HUES6 (cell line): ENCODE results near the gene SIGLEC12.
A peak's percentile ranks its signal among the peaks of the same experiment; 100 is the strongest.
"Not testable (repeated sequence)": the region's sequence is repeated elsewhere in the genome, so short reads cannot be mapped to it uniquely, and the experiment has no call there.

Experiments
- H3K27ac ChIP-seq: 2 replicates; pipeline ENCODE4 v1.7.0; 2013; ENCODE audit warnings: low read depth, mild to moderate bottlenecking, low read length, inconsistent platforms
- H3K27me3 ChIP-seq: 2 replicates; pipeline ENCODE4 v1.6.1; 2013; ENCODE audit warnings: low read length; ENCODE audit not compliant: control insufficient read depth, insufficient read depth
- H3K36me3 ChIP-seq: 2 replicates; pipeline ENCODE4 v1.6.1; 2013; ENCODE audit warnings: low read length; ENCODE audit not compliant: control insufficient read depth, insufficient read depth
- H3K4me1 ChIP-seq: 2 replicates; pipeline ENCODE4 v1.6.1; 2013; ENCODE audit warnings: low read length; ENCODE audit not compliant: control insufficient read depth, insufficient read depth
- H3K4me3 ChIP-seq: 2 replicates; pipeline ENCODE4 v1.5.1; 2013; ENCODE audit warnings: low read depth, low read length
- H3K9ac ChIP-seq: one replicate; pipeline ENCODE4 v1.6.1; 2013; ENCODE audit warnings: mild to moderate bottlenecking, low read length
- H3K9me3 ChIP-seq: 2 replicates; pipeline ENCODE4 v1.6.1; 2013; ENCODE audit warnings: low read depth, low read length; ENCODE audit not compliant: control insufficient read depth, insufficient read depth

The SIGLEC12 gene

DNA sequence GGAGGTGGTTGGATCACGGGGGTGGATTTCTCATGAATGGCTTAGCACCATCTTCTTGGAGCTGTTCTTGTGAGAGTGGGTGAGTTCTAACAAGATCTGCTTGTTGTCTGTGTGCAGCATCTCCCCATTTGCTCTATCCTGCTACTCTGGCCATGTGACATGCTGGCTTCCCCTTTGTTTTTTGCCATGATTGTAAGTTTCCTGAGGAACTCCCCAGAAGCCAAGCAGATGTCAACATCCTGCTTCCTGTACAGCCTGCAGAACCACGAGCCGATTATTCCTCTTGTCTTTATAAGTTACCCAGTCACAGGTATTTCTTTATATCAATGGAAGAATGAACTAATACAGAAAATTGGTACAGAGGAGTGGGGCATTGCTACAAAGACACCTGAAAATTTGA lies 2.3 kb upstream of the SIGLEC12 start:
- Histone ChIP-seq H3K27me3 (peaks cover 28% of the 10 kb centered on the region), H3K4me1 (no peaks in the 10 kb centered on the region), H3K9me3 (0 out of 2 replicates have a peak, but pooled peaks cover 3% of the 10 kb centered on the region), H3K9ac (no peak overlapping the region), H3K36me3 (no peaks in the 10 kb centered on the region), H3K4me3 (no peak overlapping the region), H3K27ac (no peak overlapping the region)

- Histone ChIP-seq H3K27me3 (peaks cover 24% of the 10 kb centered on the region), H3K36me3 (no peaks in the 10 kb centered on the region), H3K4me3 (no peak overlapping the region), H3K9me3 (0 out of 2 replicates have a peak, but pooled peaks cover 3% of the 10 kb centered on the region), H3K9ac (no peak overlapping the region), H3K4me1 (no peaks in the 10 kb centered on the region), H3K27ac (no peak overlapping the region)
Measured at GRCh38 chr19:51503286-51503817, 1.8 kb upstream of the SIGLEC12 start.

DNA sequence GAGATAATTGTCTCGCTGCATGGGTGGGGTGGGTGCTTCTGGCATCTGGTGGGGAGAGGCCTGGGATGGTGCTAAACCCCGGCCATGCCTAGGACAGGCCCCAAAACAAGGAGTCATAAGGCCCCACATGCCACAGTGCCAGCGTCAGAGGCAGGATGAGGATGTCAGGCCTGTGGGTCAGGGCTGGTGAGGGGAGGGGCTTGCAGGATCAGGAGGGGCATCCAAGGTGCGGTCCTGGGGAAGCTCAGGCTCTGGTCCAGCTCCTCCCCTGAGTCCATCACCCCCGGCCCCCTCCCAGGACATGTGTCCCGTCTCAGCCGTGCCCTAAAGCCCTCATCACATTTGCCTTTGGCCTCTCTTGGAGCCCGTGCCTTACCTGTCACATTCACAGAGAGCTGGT lies 669 bp downstream of the SIGLEC12 start:
- not testable (repeated sequence) for H3K36me3 ChIP-seq, H3K9ac ChIP-seq, H3K4me1 ChIP-seq, H3K4me3 ChIP-seq, H3K9me3 ChIP-seq, H3K27ac ChIP-seq
- peaks cover 38% of the 10 kb centered on the region for H3K27me3 ChIP-seq

DNA sequence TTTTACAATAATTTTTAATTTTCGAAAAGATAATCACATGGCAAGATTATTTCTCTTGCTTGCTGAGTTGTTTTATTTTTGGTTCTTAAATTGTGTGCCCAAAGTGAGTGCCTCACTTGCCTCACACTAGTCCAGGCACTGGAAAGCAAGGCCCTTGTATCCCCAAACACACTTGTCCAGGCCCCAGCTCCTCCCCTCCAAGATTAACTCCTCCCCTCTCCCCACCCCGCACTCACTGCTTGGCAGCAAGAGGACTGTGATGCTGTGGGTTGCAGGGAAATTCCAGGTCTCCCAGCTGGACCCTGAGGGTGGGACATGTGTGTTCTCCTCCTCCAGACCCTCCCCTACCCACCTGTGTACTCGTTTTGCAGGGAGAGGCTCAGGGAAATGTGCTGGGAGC lies 3.9 kb downstream of the SIGLEC12 start:
- no peak overlapping the region for H3K4me3 ChIP-seq
- H3K27me3 ChIP-seq, result peaks cover 43% of the 10 kb centered on the region
- no peak overlapping the region for H3K27ac ChIP-seq
- H3K9ac ChIP-seq, result no peak overlapping the region
- no peaks in the 10 kb centered on the region for H3K4me1 ChIP-seq
- no peaks in the 10 kb centered on the region for H3K36me3 ChIP-seq
- no peaks in the 10 kb centered on the region for H3K9me3 ChIP-seq

DNA sequence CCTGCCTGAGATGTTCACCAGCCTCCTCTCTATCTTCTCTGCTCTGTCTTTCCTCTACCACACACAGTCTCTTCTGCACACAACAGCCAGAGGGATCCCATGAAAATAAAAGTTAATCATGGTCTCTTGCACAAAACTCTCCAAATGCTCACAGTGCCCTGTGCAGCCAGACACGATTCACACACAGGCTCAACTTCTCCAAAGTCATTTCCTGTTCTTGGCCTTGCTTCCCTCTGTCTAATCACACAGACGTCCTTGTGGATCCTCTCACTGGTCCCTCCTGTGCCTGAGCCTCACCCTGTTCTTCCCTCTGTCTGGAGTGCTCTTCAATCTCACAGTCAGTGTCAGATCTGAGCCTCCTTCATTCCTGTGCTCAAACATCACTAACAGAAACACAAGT lies 7.8 kb downstream of the SIGLEC12 start:
- Histone ChIP-seq H3K27ac (no peak overlapping the region), H3K4me3 (no peak overlapping the region), H3K9me3 (no peaks in the 10 kb centered on the region), H3K27me3 (peaks cover 62% of the 10 kb centered on the region), H3K4me1 (no peaks in the 10 kb centered on the region), H3K36me3 (no peaks in the 10 kb centered on the region), H3K9ac (no peak overlapping the region)

GRCh38 chr19:51491586-51491985 lies 10.0 kb downstream of the SIGLEC12 start:
- no peaks in the 10 kb centered on the region for H3K4me1 ChIP-seq
- no peaks in the 10 kb centered on the region for H3K36me3 ChIP-seq
- H3K4me3 ChIP-seq, result no peak overlapping the region
- peaks cover 50% of the 10 kb centered on the region for H3K27me3 ChIP-seq
- H3K9ac ChIP-seq, result no peak overlapping the region
- H3K27ac ChIP-seq, result no peak overlapping the region
- H3K9me3 ChIP-seq, result no peaks in the 10 kb centered on the region

DNA sequence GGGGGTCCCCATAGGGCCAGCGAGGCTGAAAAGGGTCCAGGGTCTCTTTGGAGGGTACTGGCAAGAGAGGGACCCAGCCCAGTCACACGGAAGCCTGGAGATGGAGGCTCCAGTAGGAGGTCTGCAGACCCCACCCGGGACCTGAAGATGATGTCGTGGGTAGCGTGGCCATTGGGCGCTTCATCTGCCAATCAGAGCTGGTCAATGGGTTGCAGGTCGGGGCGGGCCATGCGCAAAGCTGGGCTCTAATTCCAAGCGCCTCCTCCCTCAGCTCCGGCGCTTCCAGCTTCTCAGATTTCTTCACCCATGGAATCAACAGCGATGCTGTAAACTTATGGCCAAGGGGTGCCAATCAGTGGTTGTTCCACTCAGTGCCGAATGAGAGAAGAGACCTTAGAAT lies 10.9 kb downstream of the SIGLEC12 start:
- Histone ChIP-seq H3K4me3 (peak overlapping the region; percentile 33), H3K36me3 (no peaks in the 10 kb centered on the region), H3K27me3 (peaks cover 54% of the 10 kb centered on the region), H3K27ac (no peak overlapping the region), H3K9ac (no peak overlapping the region), H3K4me1 (no peaks in the 10 kb centered on the region), H3K9me3 (no peaks in the 10 kb centered on the region)

DNA sequence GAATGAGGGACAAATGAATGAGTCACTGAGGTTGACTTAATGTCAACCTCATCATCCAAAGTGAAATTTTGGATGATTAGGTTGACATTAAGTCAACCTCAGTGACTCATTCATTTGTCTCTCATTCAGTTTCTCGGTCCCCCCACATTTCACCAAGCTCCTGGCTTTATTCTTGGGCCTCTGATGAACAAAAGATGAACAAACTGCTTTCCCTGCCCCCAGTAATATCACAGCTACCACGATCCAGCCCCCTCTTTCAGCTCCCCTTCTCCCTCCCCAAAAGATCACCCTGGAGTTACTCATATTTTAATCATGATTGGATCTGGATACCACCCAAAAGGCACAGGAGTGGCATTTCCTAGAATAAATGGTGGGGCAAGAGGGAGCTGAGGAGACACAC lies 12.5 kb downstream of the SIGLEC12 start:
- Histone ChIP-seq H3K4me3 (no peak overlapping the region), H3K4me1 (no peaks in the 10 kb centered on the region), H3K27ac (no peak overlapping the region), H3K27me3 (peaks cover 62% of the 10 kb centered on the region), H3K36me3 (no peaks in the 10 kb centered on the region), H3K9me3 (no peaks in the 10 kb centered on the region), H3K9ac (no peak overlapping the region)

GRCh38 chr19:51488491-51488890 lies 13.1 kb downstream of the SIGLEC12 start:
- no peak overlapping the region for H3K27ac ChIP-seq
- H3K27me3 ChIP-seq, result peaks cover 63% of the 10 kb centered on the region
- no peak overlapping the region for H3K4me3 ChIP-seq
- H3K9ac ChIP-seq, result no peak overlapping the region
- no peaks in the 10 kb centered on the region for H3K4me1 ChIP-seq
- no peaks in the 10 kb centered on the region for H3K36me3 ChIP-seq
- H3K9me3 ChIP-seq, result no peaks in the 10 kb centered on the region

- Histone ChIP-seq H3K36me3 (no peaks in the 10 kb centered on the region), H3K9me3 (no peaks in the 10 kb centered on the region), H3K4me3 (no peak overlapping the region), H3K9ac (no peak overlapping the region), H3K4me1 (no peaks in the 10 kb centered on the region), H3K27ac (no peak overlapping the region), H3K27me3 (peaks cover 55% of the 10 kb centered on the region)
Measured at GRCh38 chr19:51485960-51486660, 15.5 kb downstream of the SIGLEC12 start.

DNA sequence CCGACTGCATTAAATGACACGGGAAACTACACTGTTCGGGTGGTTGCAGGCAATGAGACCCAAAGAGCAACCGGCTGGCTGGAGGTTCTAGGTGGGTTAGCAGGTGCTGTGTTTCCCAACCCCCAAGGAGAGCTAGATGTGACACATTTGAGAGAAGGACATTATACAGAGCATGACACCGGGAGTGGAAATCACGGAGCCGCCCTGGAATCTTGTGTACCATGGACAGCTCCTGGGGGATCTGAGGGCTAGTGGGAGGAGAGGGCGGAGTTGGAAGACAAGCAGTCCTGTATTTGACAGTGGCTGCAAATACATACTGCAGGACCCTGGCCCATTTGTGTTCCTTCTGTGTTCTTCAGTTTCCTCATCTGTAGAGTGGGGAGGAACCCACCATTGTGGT lies 21.0 kb downstream of the SIGLEC12 start:
- H3K36me3 ChIP-seq, result no peaks in the 10 kb centered on the region
- H3K27me3 ChIP-seq, result peaks cover 59% of the 10 kb centered on the region
- no peak overlapping the region for H3K27ac ChIP-seq
- H3K4me1 ChIP-seq, result no peaks in the 10 kb centered on the region
- H3K4me3 ChIP-seq, result no peak overlapping the region
- H3K9ac ChIP-seq, result no peak overlapping the region
- H3K9me3 ChIP-seq, result no peaks in the 10 kb centered on the region
